NOMO-1 treated with dmso at 0.1 percent for 144 hours (cell line): ENCODE measurements around the gene FAM187B.

Experiments
- DNase-seq: peaks from one replicate; lab custom pipeline; 2025; ENCODE audit not compliant: unreplicated experiment; lab: John Stamatoyannopoulos, UW

FAM187B gene

GRCh38 chr19:35179830-35180229 is 48.7 kb downstream of the FAM187B start:
- DNase-seq: no peak

GRCh38 chr19:35178701-35179100 is 49.8 kb downstream of the FAM187B start:
- DNase-seq: no peak

DNA sequence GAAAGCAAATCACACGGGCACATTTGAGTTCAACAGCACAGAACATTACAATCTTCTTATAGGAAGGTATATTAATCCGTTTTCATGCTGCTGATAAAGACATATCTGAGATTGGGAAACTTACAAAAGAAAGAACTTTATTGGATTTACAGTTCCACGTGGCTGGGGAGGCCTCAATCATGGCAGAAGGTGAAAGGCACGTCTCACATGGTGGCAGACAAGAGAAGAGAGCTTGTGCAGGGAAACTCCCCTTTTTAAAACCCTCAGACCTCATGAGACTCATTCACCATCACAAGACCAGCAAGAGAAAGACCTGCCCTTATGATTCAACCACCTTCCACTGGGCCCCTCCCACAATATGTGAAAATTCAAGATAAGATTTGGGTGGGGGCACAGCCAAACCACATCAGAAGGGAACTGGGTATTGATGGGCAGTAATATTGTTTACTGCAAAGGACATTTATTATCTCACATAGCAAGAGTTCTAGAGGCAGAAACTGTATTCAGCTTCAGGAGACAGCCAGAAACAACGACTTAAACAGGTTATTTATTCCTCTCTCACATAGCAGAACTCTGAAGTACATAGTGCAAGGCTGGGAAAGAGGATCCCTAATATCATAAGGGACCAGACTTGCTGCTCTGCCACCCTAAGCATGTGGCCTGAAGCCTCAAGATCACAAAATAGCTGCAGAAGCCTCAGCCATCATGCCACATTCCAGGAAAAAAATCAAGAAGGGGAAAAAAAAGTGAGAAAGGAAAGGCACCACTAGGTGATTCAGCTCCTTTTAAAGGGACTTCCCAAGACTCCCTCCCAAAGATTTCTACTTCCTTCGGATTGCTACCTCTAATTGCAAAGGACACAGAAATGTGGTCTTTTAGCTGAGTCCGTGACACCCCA is 50.9 kb downstream of the FAM187B start:
- DNase-seq: no peak

- no peak for DNase-seq
These were observed 52.4 kb downstream of the FAM187B start for GRCh38 chr19:35176181-35176570.
